ENCODE data around the gene TMEM135.

DNA sequence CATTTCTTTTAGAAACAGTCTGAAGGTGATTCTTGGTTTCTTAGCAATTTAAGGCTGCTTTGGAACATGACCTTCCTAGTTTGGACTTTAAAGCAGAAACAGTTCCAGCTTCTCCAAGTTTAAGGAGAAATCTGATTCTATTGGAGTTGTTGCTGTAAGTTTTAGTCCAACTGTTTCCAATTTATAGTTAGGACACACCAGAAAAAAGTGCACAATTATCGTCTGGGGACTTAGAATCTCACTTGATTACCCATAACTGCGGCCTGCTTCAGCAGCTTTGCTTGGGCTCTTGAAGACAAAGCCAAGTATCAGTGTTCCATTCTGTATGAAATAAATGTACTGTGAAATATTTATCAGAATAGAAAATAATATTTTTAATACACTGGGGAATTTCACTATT lies 246.6 kb downstream of the TMEM135 start:
- TF ChIP-seq, protein P1, sequence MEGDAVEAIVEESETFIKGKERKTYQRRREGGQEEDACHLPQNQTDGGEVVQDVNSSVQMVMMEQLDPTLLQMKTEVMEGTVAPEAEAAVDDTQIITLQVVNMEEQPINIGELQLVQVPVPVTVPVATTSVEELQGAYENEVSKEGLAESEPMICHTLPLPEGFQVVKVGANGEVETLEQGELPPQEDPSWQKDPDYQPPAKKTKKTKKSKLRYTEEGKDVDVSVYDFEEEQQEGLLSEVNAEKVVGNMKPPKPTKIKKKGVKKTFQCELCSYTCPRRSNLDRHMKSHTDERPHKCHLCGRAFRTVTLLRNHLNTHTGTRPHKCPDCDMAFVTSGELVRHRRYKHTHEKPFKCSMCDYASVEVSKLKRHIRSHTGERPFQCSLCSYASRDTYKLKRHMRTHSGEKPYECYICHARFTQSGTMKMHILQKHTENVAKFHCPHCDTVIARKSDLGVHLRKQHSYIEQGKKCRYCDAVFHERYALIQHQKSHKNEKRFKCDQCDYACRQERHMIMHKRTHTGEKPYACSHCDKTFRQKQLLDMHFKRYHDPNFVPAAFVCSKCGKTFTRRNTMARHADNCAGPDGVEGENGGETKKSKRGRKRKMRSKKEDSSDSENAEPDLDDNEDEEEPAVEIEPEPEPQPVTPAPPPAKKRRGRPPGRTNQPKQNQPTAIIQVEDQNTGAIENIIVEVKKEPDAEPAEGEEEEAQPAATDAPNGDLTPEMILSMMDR (IDR thresholded peaks at IDR 0.05) = no peak
- TF ChIP-seq EP300 (IDR thresholded peaks at IDR 0.05; ENCODE audit: low read depth) (no peak), POLR2AphosphoS5 (IDR thresholded peaks at IDR 0.05) (no peak)

All from transverse colon (tissue), 4 donors.